A549 (cell line): ENCODE data around the gene IFI30. TPM values are rescaled to one million over a fixed set of nuclear protein-coding genes. Genes with fewer than 3 reads are reported as not detected.

Experiments
- ATAC-seq, 2 experiments: fragments of 200-7000 bp in 1 of 2; fragments of >200 bp in 1 of 2; cut with Nextera tagmentation in 1 of 2; cut with Tn5 transposase in 1 of 2; 3 replicates each; pipeline versions ENCODE4 v1.8.0 to v1.9.1; 2018 to 2020; ENCODE audit warnings: mild to moderate bottlenecking in 1 of 2, moderate library complexity in 1 of 2
- CTCF ChIA-PET: fragments of 300-600 bp; sonication (Branson Sonifier 250); formaldehyde crosslinking; extraction: SDS; loops from one replicate; lab custom pipeline; 2021; ENCODE audit warnings: antibody characterized with exemption, inconsistent platforms; lab: Yijun Ruan, JAX
- POLR2A ChIA-PET: fragments of 350-600 bp; formaldehyde crosslinking; extraction: SDS; loops from one replicate; lab custom pipeline; 2021; ENCODE audit warnings: antibody characterized with exemption, inconsistent platforms; lab: Yijun Ruan, JAX
- DNase-seq, 2 experiments: peaks; one replicate each; pipeline versions ENCODE4 v3.0.0 to v3.0.0-alpha.2; 2011 to 2016; ENCODE audit warnings: low read depth in 1 of 2, low spot score in 1 of 2
- FAIRE-seq: peaks from 2 replicates; lab custom pipeline; 2011; peaks lifted over from hg19 to GRCh38; lab: Jason Lieb, UNC
- H3K27ac ChIP-seq, 2 experiments: fragments of >200 bp; sonication (Bioruptor Twin); formaldehyde crosslinking; 3 replicates each; pipeline ENCODE4 v1.5.1; 2016 to 2017
- H3K4me1 ChIP-seq: fragments of >200 bp; sonication (Bioruptor Twin); formaldehyde crosslinking; 3 replicates; pipeline ENCODE4 v1.6.1; 2016
- H3K4me2 ChIP-seq: fragments of >200 bp; sonication (Bioruptor Twin); formaldehyde crosslinking; 3 replicates; pipeline ENCODE4 v1.6.1; 2016
- H3K4me3 ChIP-seq: fragments of >200 bp; sonication (Bioruptor Twin); formaldehyde crosslinking; 3 replicates; pipeline ENCODE4 v1.5.1; 2016
- H3K9me3 ChIP-seq: fragments of >200 bp; sonication (Bioruptor Twin); formaldehyde crosslinking; 3 replicates; pipeline ENCODE4 v1.6.1; 2016
- CBX2 ChIP-seq: fragments of 200-600 bp; sonication (generic); IDR thresholded peaks from 2 replicates; pipeline ENCODE4 v1.6.1; 2016; ENCODE audit warnings: low read depth, mild to moderate bottlenecking, borderline replicate concordance
- CBX8 ChIP-seq: fragments of 200-600 bp; sonication (generic); IDR thresholded peaks from 2 replicates; pipeline ENCODE4 v1.6.1; 2016
- E2F6 ChIP-seq: IDR thresholded peaks from 2 replicates; pipeline ENCODE4 v1.6.1; 2012; ENCODE audit warnings: low read depth, borderline replicate concordance
- EHF ChIP-seq: fragments of 250-450 bp; sonication (Bioruptor Pico); IDR thresholded peaks from 2 replicates; pipeline ENCODE4 v1.5.0; 2020; ENCODE audit warnings: mild to moderate bottlenecking
- EP300 ChIP-seq, 2 experiments: fragments of >200 bp; sonication (Bioruptor Twin); formaldehyde crosslinking; IDR thresholded peaks; 2 replicates in 1 of 2; 3 replicates in 1 of 2; pipeline ENCODE4 v1.6.1; 2016 to 2017
- ESRRA ChIP-seq: fragments of 150-350 bp; IDR thresholded peaks from 2 replicates; pipeline ENCODE4 v1.6.1; 2014; ENCODE audit warnings: mild to moderate bottlenecking, low read length, borderline replicate concordance
- FOSB ChIP-seq: fragments of 250-450 bp; sonication (Bioruptor Pico); IDR thresholded peaks from 2 replicates; pipeline ENCODE4 v1.5.0; 2020; ENCODE audit warnings: mild to moderate bottlenecking, moderate library complexity
- FOXS1 ChIP-seq: fragments of 250-450 bp; sonication (Bioruptor Pico); IDR thresholded peaks from 2 replicates; pipeline ENCODE4 v1.5.0; 2020; ENCODE audit warnings: mild to moderate bottlenecking, moderate library complexity
- GATA3 ChIP-seq: IDR thresholded peaks from 2 replicates; pipeline ENCODE4 v1.6.1; 2012; ENCODE audit warnings: borderline replicate concordance
- HDAC2 ChIP-seq: fragments of 200-600 bp; sonication (generic); IDR thresholded peaks from 2 replicates; pipeline ENCODE4 v1.6.1; 2016
- HEYL ChIP-seq: fragments of 250-450 bp; sonication (Bioruptor Pico); IDR thresholded peaks from 2 replicates; pipeline ENCODE4 v1.8.0; 2021; ENCODE audit warnings: mild to moderate bottlenecking, moderate library complexity
- HOXB13 ChIP-seq: fragments of 250-450 bp; sonication (Bioruptor Pico); IDR thresholded peaks from 2 replicates; pipeline ENCODE4 v1.5.0; 2020; ENCODE audit warnings: low read depth, mild to moderate bottlenecking, moderate library complexity
- HOXB5 ChIP-seq: fragments of 250-450 bp; sonication (Bioruptor Pico); IDR thresholded peaks from 2 replicates; pipeline ENCODE4 v1.5.0; 2020; ENCODE audit warnings: mild to moderate bottlenecking, moderate library complexity
- JUN ChIP-seq, 2 experiments: fragments of >200 bp; sonication (Bioruptor Twin); formaldehyde crosslinking; IDR thresholded peaks; 2 replicates in 1 of 2; 3 replicates in 1 of 2; pipeline ENCODE4 v1.6.1; 2016 to 2017
- JUNB ChIP-seq: fragments of >200 bp; sonication (Bioruptor Twin); formaldehyde crosslinking; IDR thresholded peaks from 2 replicates; pipeline ENCODE4 v1.6.1; 2016
- MAFK ChIP-seq: fragments of 450-650 bp; IDR thresholded peaks from 2 replicates; pipeline ENCODE4 v1.6.1; 2014; ENCODE audit not compliant: partially characterized antibody
- MAZ ChIP-seq: fragments of 150-350 bp; IDR thresholded peaks from 2 replicates; pipeline ENCODE4 v1.6.1; 2014; ENCODE audit warnings: antibody characterized with exemption, low read depth, low read length, borderline replicate concordance
- NFE2L2 ChIP-seq: fragments of 150-350 bp; conservative IDR thresholded peaks from 2 replicates; pipeline ENCODE4 v1.6.1; 2014; ENCODE audit warnings: low read length
- NPAS2 ChIP-seq: fragments of 250-450 bp; sonication (Bioruptor Pico); IDR thresholded peaks from 2 replicates; pipeline ENCODE4 v1.8.0; 2022; ENCODE audit warnings: mild to moderate bottlenecking, moderate library complexity, borderline replicate concordance
- PBX3 ChIP-seq: IDR thresholded peaks from 2 replicates; pipeline ENCODE4 v1.6.1; 2012
- POLR2AphosphoS2 ChIP-seq: conservative IDR thresholded peaks from 2 replicates; pipeline ENCODE4 v1.6.1; 2012; ENCODE audit warnings: low read length, improper control_type of control experiment, inconsistent platforms
- RARB ChIP-seq: fragments of 250-450 bp; sonication (Bioruptor Pico); IDR thresholded peaks from 2 replicates; pipeline ENCODE4 v1.8.0; 2021; ENCODE audit warnings: mild to moderate bottlenecking, moderate library complexity
- RFX5 ChIP-seq: fragments of 450-650 bp; IDR thresholded peaks from 2 replicates; pipeline ENCODE4 v1.7.1; 2014; ENCODE audit warnings: antibody characterized with exemption, mild to moderate bottlenecking, moderate library complexity
- RNF2 ChIP-seq: fragments of 200-600 bp; sonication (generic); IDR thresholded peaks from 2 replicates; pipeline ENCODE4 v1.6.1; 2016; ENCODE audit warnings: low read depth, mild to moderate bottlenecking, antibody characterized with exemption, moderate library complexity, borderline replicate concordance
- SREBF2 ChIP-seq: fragments of 450-650 bp; IDR thresholded peaks from 2 replicates; pipeline ENCODE4 v1.6.1; 2014; ENCODE audit warnings: mild to moderate bottlenecking, moderate library complexity
- ZC3H11A ChIP-seq: fragments of 450-650 bp; IDR thresholded peaks from 2 replicates; pipeline ENCODE4 v1.6.1; 2014; ENCODE audit warnings: antibody characterized with exemption, mild to moderate bottlenecking
- ZFP36 ChIP-seq: fragments of 450-650 bp; IDR thresholded peaks from 2 replicates; pipeline ENCODE4 v1.6.1; 2014; ENCODE audit warnings: borderline replicate concordance; ENCODE audit not compliant: partially characterized antibody
- ZNF302 ChIP-seq: fragments of 250-450 bp; sonication (Bioruptor Pico); IDR thresholded peaks from 2 replicates; pipeline ENCODE4 v1.9.0; 2021; ENCODE audit warnings: inconsistent platforms, mild to moderate bottlenecking, moderate library complexity
- WGBS: methylation state at CpG from one replicate; pipeline ENCODE4 v1.1.6; 2017; ENCODE audit errors: missing lambda C conversion rate; 5-methylcytosine and 5-hydroxymethylcytosine counted together
- polyA plus RNA-seq, 4 experiments: library from polyadenylated mRNA; depleted of rRNA in 3 of 4; stranded (reverse); fragments of >200 nt; fragmentation: RNase III in 1 of 4; extraction: RNeasy Plus Mini Kit Qiagen cat#74134 plus additional on column Dnase treatment in 1 of 4; gene quantifications; 2 replicates in 3 of 4; 3 replicates in 1 of 4; pipeline ENCODE4 v1.2.3, GENCODE V29; 2011 to 2017

The IFI30 gene
- polyA plus RNA-seq, 2 of the 4 experiments (the other 2 are of a cell fraction) = 11.2 to 13.5 TPM

- no peak for TF ChIP-seq ZFP36
- TF ChIP-seq POLR2AphosphoS2 = no peak
- no peak for TF ChIP-seq ESRRA
- TF ChIP-seq JUN (IDR thresholded peaks at IDR 0.05) = no peak
These were observed 12.0 kb upstream of the IFI30 start (continued) for GRCh38 chr19:18161636-18162002.

GRCh38 chr19:18164072-18164471, 9.5 kb upstream of the IFI30 start:
- ChIA-PET CTCF (interaction anchor here (1.0 to 2.2 kb wide), 3 partner anchors 27 to 87 kb away, joined by 3 to 7 read pairs (median 5); no protein-coding TSS in a partner anchor), POLR2A (interaction anchor here (0.6 kb wide), 1 partner anchor 13 kb away, joined by 3 read pairs; no protein-coding TSS in a partner anchor)
- no peak overlapping the region for H3K4me2 ChIP-seq
- no peak overlapping the region for H3K27ac ChIP-seq
- ATAC-seq = no peak
- no peaks in the 10 kb centered on the region for H3K9me3 ChIP-seq
- 98% methylated on average over 7 of the region's 7 CpGs for WGBS
- TF ChIP-seq EP300 (IDR thresholded peaks at IDR 0.05) (no peak), SREBF2 (no peak), MAZ (no peak), JUNB (no peak), RARB (CRISPR knock-in tag) (no peak), ZNF302 (no peak), NFE2L2 (no peak), ZC3H11A (no peak), HOXB5 (no peak), FOSB (CRISPR knock-in tag) (no peak), EHF (CRISPR knock-in tag) (no peak), FOXS1 (CRISPR knock-in tag) (no peak), MAFK (no peak), RNF2 (no peak), HOXB13 (no peak), NPAS2 (CRISPR knock-in tag) (no peak), CBX8 (no peak), HDAC2 (no peak)
- DNase-seq = no peak
- H3K4me1 ChIP-seq = peaks cover 6% of the 10 kb centered on the region; the same call in 2 of the 3 replicates
- no peak for FAIRE-seq
- H3K4me3 ChIP-seq = no peak overlapping the region

- ATAC-seq = no peak
- CTCF ChIA-PET = interaction anchor here (0.7 to 1.3 kb wide), 3 partner anchors 8 to 142 kb away, joined by 3 to 4 read pairs (median 3); partner anchors contain the start of gene IFI30
- TF ChIP-seq HOXB13 (no peak), MAZ (no peak), NPAS2 (CRISPR knock-in tag) (no peak), HEYL (CRISPR knock-in tag) (no peak)
- TF ChIP-seq, all 56 proteins: peak for 0
- WGBS = 94% methylated on average over 15 of the region's 15 CpGs
- no peak overlapping the region for H3K4me2 ChIP-seq
- FAIRE-seq = no peak
- H3K9me3 ChIP-seq = no peaks in the 10 kb centered on the region
- peaks cover 2% of the 10 kb centered on the region; the same call in 2 of the 3 replicates for H3K4me1 ChIP-seq
- no peak for DNase-seq
- H3K27ac ChIP-seq = no peak overlapping the region
- POLR2A ChIA-PET = no interaction called here
- no peak overlapping the region for H3K4me3 ChIP-seq
These were observed 7.6 kb upstream of the IFI30 start for GRCh38 chr19:18165794-18166544.

- WGBS = 95% methylated on average over 17 of the region's 21 CpGs
- CTCF ChIA-PET = interaction anchor here (1.1 to 2.3 kb wide), 7 partner anchors 15 to 105 kb away, joined by 3 to 12 read pairs (median 5); no protein-coding TSS in a partner anchor
These were observed 6.6 kb upstream of the IFI30 start for GRCh38 chr19:18167011-18167410.

More at GRCh38 chr19:18167011-18167410, 6.6 kb upstream of the IFI30 start:
- no peak for TF ChIP-seq GATA3
- no peak for TF ChIP-seq RFX5
- no peak for TF ChIP-seq CBX2
- TF ChIP-seq E2F6 = no peak
- no peak for TF ChIP-seq RARB (CRISPR knock-in tag)
- no peak for TF ChIP-seq PBX3
- TF ChIP-seq EHF (CRISPR knock-in tag) = no peak
- TF ChIP-seq, all 56 proteins: peak for 0
- FAIRE-seq (no peak), DNase-seq (no peak), ATAC-seq (no peak)
- POLR2A ChIA-PET = no interaction called here
- Histone ChIP-seq H3K4me2 (no peak overlapping the region), H3K27ac (no peak overlapping the region), H3K4me1 (no peaks in the 10 kb centered on the region), H3K9me3 (no peaks in the 10 kb centered on the region), H3K4me3 (no peak overlapping the region)
